IPS DF 6.9 (cell line): ENCODE data around the gene CCDC73.
A peak's percentile ranks its signal among the peaks of the same experiment; 100 is the strongest.
"Not testable (repeated sequence)": the region's sequence is repeated elsewhere in the genome, so short reads cannot be mapped to it uniquely, and the experiment has no call there.

Source experiments
- DNase-seq: peaks from one replicate; pipeline ENCODE4 v3.0.0-alpha.2; 2013; ENCODE audit warnings: low read depth, low spot score
- H3K27ac ChIP-seq: one replicate; pipeline ENCODE4 v1.5.1; 2013; ENCODE audit warnings: low read length, control low read depth
- H3K27me3 ChIP-seq: 2 replicates; pipeline ENCODE4 v1.6.1; 2013; ENCODE audit warnings: mild to moderate bottlenecking, low read length; ENCODE audit not compliant: control insufficient read depth, insufficient read depth
- H3K36me3 ChIP-seq: 2 replicates; pipeline ENCODE4 v1.6.1; 2013; ENCODE audit warnings: low read length; ENCODE audit not compliant: control insufficient read depth, insufficient read depth
- H3K4me1 ChIP-seq: 2 replicates; pipeline ENCODE4 v1.6.1; 2013; ENCODE audit warnings: low read length; ENCODE audit not compliant: control insufficient read depth, insufficient read depth
- H3K4me3 ChIP-seq: 2 replicates; pipeline ENCODE4 v1.5.1; 2013; ENCODE audit warnings: mild to moderate bottlenecking, low read length
- H3K9me3 ChIP-seq: 2 replicates; pipeline ENCODE4 v1.6.1; 2013; ENCODE audit warnings: low read length, inconsistent platforms; ENCODE audit not compliant: control insufficient read depth, insufficient read depth
- WGBS: extraction: QIAGEN DNeasy Blood & Tissue Kit; methylation state at CpG from one replicate; pipeline ENCODE4 v1.1.7; 2013; ENCODE audit warnings: mixed read lengths, missing lambda C conversion rate; ENCODE audit not compliant: insufficient read length, insufficient coverage; 5-methylcytosine and 5-hydroxymethylcytosine counted together

Gene CCDC73

DNA sequence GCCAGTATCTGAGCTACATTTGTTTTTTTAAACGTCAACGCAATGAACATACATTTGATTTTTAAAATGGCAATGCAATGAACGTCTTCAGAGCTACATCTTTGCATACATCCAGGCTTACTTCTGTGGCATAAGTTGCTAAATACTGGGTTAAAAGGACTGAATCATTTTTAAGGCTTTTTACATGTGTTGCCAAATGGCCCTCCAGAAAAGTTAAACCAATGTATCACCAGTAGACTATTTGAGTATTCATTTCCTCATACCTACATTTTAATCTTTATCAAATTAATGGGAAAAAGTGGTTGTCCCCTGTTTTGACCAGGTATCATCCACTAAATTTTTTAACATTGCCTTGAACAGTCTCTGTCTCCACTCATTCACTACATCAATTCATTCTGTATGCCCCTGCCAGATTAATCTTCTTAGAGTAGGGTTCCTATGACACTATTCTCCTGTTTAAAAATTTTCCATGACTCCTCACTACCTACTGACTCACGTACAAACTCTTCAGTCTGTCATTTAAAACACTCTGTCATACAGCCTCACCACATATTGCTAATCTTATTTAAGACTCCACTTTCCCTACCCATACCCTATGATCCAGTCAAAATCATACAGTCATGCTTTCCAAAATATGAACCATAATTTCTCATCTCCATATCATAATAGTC is 22.9 kb upstream of the CCDC73 start:
- whole genome bisulfite sequencing = no CpG with 5 or more reads among the region's 4 CpGs

DNA sequence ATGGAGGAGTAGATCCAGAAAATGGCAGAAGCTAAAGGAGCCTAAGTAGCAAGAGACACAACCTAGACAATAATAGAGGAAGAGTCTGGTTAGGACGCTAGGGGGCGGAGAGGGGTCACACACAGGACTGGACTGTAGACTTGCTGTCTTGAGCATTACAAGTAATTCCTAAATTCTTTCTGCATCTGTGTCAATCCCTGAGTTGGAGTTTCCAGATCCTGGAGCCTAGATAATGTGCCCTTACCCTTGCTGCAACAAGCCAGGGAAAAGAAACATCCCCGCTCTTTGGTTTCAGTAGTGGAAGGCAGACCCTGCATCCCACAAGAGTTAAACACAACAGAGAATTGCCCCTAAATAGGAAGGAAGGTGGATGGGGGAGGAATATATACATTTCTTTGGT is 14.9 kb upstream of the CCDC73 start:
- WGBS = no CpG with 5 or more reads among the region's 3 CpGs
- no peaks in the 10 kb centered on the region for H3K27me3 ChIP-seq
- DNase-seq = no peak
- H3K9me3 ChIP-seq = no peaks in the 10 kb centered on the region
- no peaks in the 10 kb centered on the region for H3K4me1 ChIP-seq
- H3K36me3 ChIP-seq = no peaks in the 10 kb centered on the region
- H3K27ac ChIP-seq = no peak overlapping the region
- no peak overlapping the region for H3K4me3 ChIP-seq

More for the DNA sequence above, 22.9 kb upstream of the CCDC73 start:
- DNase-seq = no peak
- Histone ChIP-seq H3K27me3 (no peaks in the 10 kb centered on the region; the same call in 1 of the 2 replicates), H3K36me3 (no peaks in the 10 kb centered on the region), H3K4me1 (no peaks in the 10 kb centered on the region), H3K9me3 (no peaks in the 10 kb centered on the region), H3K4me3 (no peak overlapping the region), H3K27ac (no peak overlapping the region)

DNA sequence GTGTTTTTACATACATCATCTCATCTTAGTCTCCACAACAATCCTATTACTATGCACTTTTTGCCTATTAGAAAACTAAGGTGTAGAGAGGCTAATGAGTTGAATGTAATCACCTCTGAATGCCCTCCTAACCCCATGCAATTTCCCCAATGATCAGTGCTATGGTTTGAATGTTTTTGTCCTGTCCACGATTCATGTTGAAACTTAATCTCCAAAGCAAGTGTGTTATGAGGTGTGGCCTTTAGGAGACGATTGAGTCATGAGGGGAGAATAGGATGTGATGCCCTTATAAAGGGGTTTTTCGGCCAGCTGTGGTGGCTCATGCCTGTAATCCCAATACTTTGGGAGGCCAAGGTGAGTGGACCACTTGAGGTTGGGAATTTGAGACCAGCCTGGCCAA is 2.0 kb upstream of the CCDC73 start:
- no peak for DNase-seq

DNA sequence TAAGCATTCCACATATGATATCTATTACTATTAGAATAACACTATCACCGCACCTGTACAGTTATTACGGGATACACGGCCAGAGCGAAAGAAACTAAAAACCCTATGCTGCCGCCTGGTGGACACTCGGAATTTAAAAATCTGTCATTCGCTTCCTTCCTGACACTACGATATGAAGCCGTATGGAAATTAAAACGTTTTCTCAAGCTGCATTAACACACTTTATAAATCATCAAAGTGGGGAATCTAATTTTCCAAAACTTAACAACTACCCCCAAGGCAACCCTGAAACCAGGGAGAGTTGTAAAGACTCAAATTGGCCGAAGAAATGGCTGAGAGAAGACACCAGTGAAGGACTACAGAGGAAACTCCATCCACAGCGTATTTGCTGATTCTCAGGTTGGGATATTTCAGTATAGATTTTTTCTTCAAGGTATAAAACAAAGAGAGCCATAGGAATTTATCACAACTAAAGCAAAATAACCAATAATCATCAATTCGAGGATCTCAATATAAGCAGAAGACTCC is 1.4 kb downstream of the CCDC73 start:
- WGBS = no CpG with 5 or more reads among the region's 13 CpGs
- Histone ChIP-seq H3K4me3 (no peak overlapping the region), H3K36me3 (no peaks in the 10 kb centered on the region), H3K27ac (no peak overlapping the region), H3K9me3 (no peaks in the 10 kb centered on the region), H3K27me3 (no peaks in the 10 kb centered on the region), H3K4me1 (no peaks in the 10 kb centered on the region)
- DNase-seq = peak; percentile 9

More for the DNA sequence above, 2.0 kb upstream of the CCDC73 start:
- Histone ChIP-seq H3K36me3 (no peaks in the 10 kb centered on the region), H3K27me3 (no peaks in the 10 kb centered on the region), H3K9me3 (no peaks in the 10 kb centered on the region), H3K27ac (no peak overlapping the region), H3K4me3 (no peak overlapping the region), H3K4me1 (no peaks in the 10 kb centered on the region)
- WGBS = no CpG with 5 or more reads among the region's 3 CpGs

DNA sequence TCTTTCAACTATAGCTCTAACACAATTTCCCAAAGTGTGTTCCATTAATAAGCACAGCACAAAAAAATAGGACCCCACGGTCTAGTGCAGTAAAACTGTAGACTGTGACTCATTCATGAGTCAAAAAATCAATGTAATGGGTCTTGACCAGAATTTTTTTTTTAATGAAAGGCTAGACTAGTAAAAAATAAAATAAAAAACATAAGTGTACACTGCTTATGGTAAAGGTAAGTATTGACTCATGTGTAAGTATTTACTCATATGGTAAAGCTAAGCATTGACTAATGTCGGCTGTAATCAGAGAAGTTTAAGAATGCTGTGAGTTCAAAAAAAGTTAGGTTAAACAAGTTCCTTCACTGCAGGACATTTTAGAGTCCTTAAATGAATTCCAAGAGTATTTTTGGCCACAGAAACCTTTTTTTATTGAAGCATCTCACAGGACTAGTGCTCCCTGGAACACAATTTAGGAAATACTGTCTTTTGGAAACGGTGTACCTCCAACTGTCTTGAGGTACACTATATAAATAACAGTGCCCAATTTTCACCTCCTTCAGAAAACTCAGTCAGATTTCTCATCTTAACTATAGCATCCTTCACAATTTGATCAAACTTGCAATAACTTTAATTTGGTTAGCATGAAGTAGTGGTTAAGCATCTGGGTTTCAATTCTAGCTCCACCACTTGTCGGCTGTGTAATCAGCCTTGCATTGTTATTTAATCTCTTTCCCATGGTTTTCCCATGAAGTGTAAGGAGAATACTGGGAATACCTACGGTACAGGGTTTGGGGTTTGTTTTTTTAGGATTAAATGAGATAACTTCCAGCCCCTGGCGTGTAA is 2.1 kb downstream of the CCDC73 start:
- Histone ChIP-seq H3K36me3 (no peaks in the 10 kb centered on the region), H3K4me3 (no peak overlapping the region), H3K27me3 (no peaks in the 10 kb centered on the region), H3K9me3 (no peaks in the 10 kb centered on the region), H3K27ac (no peak overlapping the region), H3K4me1 (no peaks in the 10 kb centered on the region)
- no CpG with 5 or more reads among the region's 6 CpGs for whole genome bisulfite sequencing
- DNase-seq = no peak

DNA sequence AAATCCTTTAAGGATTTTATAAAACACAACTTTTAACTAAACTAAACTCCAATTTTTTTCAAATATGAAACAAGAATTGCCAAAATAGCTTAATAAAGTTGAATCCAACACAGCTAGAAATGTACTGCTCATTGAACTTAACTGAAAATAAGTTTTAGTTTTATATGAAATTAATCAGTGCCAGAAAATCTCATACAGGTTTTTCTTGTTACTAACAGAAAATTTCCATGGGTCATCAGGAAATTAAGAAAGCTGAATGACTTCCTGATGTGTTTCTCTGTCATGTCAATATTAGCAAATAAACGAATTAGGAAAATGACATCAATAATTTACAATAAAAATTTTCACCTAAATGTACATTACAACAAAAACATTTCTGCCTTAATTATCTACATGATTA is 3.5 kb downstream of the CCDC73 start:
- H3K27me3 ChIP-seq = no peaks in the 10 kb centered on the region
- no peaks in the 10 kb centered on the region for H3K36me3 ChIP-seq
- WGBS = no CpG with 5 or more reads among the region's 1 CpG
- no peaks in the 10 kb centered on the region for H3K4me1 ChIP-seq
- no peaks in the 10 kb centered on the region for H3K9me3 ChIP-seq
- H3K4me3 ChIP-seq = no peak overlapping the region
- H3K27ac ChIP-seq = no peak overlapping the region
- DNase-seq = no peak

DNA sequence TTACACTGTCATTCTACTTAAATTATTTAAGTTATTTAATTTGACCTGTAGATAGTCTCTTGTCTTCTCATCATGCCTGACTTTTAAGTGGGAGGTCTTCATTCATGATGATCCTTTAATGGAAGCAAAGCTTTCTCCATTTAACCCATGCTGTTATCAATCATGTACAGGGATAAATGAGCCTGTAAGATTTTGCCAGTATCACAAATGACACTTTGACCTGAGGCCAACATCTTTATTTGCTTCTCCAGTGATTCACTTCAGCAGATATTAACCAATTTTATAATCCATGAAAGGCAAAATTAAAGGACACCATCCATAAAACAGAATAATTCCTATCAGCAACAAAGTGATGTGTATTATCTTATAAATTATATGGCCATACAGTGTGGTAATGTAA is 7.7 kb downstream of the CCDC73 start:
- Histone ChIP-seq H3K9me3 (no peaks in the 10 kb centered on the region), H3K27me3 (no peaks in the 10 kb centered on the region), H3K4me3 (no peak overlapping the region), H3K27ac (no peak overlapping the region), H3K36me3 (no peaks in the 10 kb centered on the region), H3K4me1 (no peaks in the 10 kb centered on the region)
- no peak for DNase-seq

DNA sequence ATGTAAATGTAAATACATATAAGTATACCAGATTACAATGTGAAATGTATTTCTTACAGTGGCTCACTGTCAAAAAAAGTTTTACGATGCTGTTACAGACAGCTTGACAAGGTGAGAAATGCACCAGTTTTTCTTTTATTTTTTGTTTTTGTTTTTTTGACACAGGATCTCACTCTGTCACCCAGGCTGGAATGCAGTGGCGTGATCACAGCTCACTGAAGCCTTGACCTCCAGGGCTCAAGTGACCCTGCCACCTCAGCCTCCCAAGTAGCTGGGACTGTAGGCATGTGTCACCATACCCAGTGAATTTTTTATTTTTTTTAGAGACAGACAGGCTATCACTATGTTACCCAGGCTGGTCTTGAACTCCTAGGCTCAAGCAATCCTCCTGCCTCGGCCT is 9.2 kb downstream of the CCDC73 start:
- Histone ChIP-seq H3K36me3 (no peaks in the 10 kb centered on the region), H3K9me3 (no peaks in the 10 kb centered on the region), H3K27ac (no peak overlapping the region), H3K4me3 (no peak overlapping the region), H3K27me3 (no peaks in the 10 kb centered on the region), H3K4me1 (no peaks in the 10 kb centered on the region)
- no CpG with 5 or more reads among the region's 3 CpGs for WGBS
- no peak for DNase-seq

DNA sequence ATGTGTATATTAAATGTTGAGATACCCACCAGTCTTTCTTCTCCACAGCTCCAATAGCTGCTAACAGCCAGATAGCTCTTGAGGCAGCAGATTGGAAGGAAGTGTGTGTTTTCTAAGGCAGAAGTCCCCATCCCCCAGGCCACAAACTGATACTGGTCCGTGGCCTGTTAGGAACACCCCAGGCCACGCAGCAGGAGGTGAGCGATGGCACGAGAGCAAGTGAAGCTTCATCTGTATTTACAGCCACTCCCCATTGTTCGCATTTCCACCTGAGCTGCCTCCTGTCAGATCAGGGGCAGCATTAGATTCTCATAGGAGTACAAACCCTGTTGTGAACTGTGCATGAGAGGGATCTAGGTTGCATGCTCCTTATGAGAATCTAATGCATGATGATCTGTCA is 12.7 kb downstream of the CCDC73 start:
- H3K27ac ChIP-seq = no peak overlapping the region
- H3K27me3 ChIP-seq = no peaks in the 10 kb centered on the region
- H3K4me1 ChIP-seq = no peaks in the 10 kb centered on the region
- H3K9me3 ChIP-seq = no peaks in the 10 kb centered on the region
- no peak overlapping the region for H3K4me3 ChIP-seq
- no CpG with 5 or more reads among the region's 5 CpGs for WGBS
- H3K36me3 ChIP-seq = no peaks in the 10 kb centered on the region
- DNase-seq = no peak

DNA sequence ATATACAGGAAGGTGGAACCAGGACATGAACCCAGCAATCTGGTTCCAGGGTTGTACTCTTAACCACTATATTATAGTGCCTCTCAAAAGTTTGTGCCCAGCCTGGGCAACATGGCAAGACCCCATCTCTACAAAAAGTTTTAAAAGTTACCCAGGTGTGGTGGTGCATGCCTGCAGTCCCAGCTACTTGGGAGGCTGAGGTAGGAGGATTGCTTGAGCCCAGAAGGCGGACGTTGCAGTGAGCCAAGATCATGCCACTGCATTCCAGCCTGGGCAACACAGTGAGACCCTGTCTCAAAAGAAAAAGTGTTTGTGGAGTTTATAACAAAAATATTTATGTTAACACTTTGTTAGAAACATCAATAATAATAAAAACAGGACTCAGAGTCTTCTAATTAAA is 13.6 kb downstream of the CCDC73 start:
- H3K36me3 ChIP-seq, H3K4me3 ChIP-seq, H3K9me3 ChIP-seq, H3K27ac ChIP-seq, H3K4me1 ChIP-seq, DNase-seq, H3K27me3 ChIP-seq: not testable (repeated sequence)
- no CpG with 5 or more reads among the region's 2 CpGs for WGBS
